ENCODE data around the gene IL17RB. TPM values are rescaled to one million over a fixed set of nuclear protein-coding genes. Genes with fewer than 3 reads are reported as not detected.

Gene IL17RB
- total RNA-seq, 1 donor from 2014 or later, result 12.4 TPM

GRCh38 chr3:53835257-53835656, 11.1 kb upstream of the IL17RB start:
- DNase-seq (no peak), ATAC-seq (no peak)
- TF ChIP-seq CTCF (IDR thresholded peaks at IDR 0.05), result no peak
- H3K27ac ChIP-seq, result no peak overlapping the region
- H3K9me3 ChIP-seq, result no peaks in the 10 kb centered on the region
- H3K4me3 ChIP-seq, result no peak overlapping the region
- intact Hi-C loops (cut with DNase I), result no loop called here
- no peaks in the 10 kb centered on the region for H3K27me3 ChIP-seq
- H3K4me1 ChIP-seq, result no peaks in the 10 kb centered on the region
- H3K36me3 ChIP-seq, result no peaks in the 10 kb centered on the region

- Histone ChIP-seq H3K4me1 (no peaks in the 10 kb centered on the region), H3K36me3 (no peaks in the 10 kb centered on the region), H3K27ac (no peak overlapping the region), H3K9me3 (no peaks in the 10 kb centered on the region), H3K27me3 (no peaks in the 10 kb centered on the region), H3K4me3 (no peak overlapping the region)
- ATAC-seq (no peak), DNase-seq (no peak)
- intact Hi-C loops (cut with DNase I), result no loop called here
- TF ChIP-seq CTCF (IDR thresholded peaks at IDR 0.05), result no peak
These were observed 10.1 kb upstream of the IL17RB start for GRCh38 chr3:53836084-53836872.

GRCh38 chr3:53837331-53837730, 9.0 kb upstream of the IL17RB start:
- no peak for TF ChIP-seq CTCF (IDR thresholded peaks at IDR 0.05)
- H3K9me3 ChIP-seq, result no peaks in the 10 kb centered on the region
- intact Hi-C loops (cut with DNase I), result no loop called here
- peak; percentile 88 for DNase-seq
- H3K27me3 ChIP-seq, result no peaks in the 10 kb centered on the region
- no peak overlapping the region for H3K4me3 ChIP-seq
- no peaks in the 10 kb centered on the region for H3K4me1 ChIP-seq
- no peak overlapping the region for H3K27ac ChIP-seq
- peak; percentile 86 for ATAC-seq
- no peaks in the 10 kb centered on the region for H3K36me3 ChIP-seq

- Histone ChIP-seq H3K27ac (no peak overlapping the region), H3K4me3 (no peak overlapping the region), H3K9me3 (no peaks in the 10 kb centered on the region), H3K36me3 (no peaks in the 10 kb centered on the region), H3K27me3 (no peaks in the 10 kb centered on the region), H3K4me1 (peaks cover 20% of the 10 kb centered on the region)
- no peak for TF ChIP-seq CTCF (IDR thresholded peaks at IDR 0.05)
- DNase-seq (no peak), ATAC-seq (no peak)
- intact Hi-C loops (cut with DNase I), result no loop called here
These were observed 5.1 kb upstream of the IL17RB start for GRCh38 chr3:53841296-53841695.

GRCh38 chr3:53842436-53843194, 3.8 kb upstream of the IL17RB start:
- Histone ChIP-seq H3K4me3 (no peak overlapping the region), H3K27me3 (no peaks in the 10 kb centered on the region), H3K4me1 (peaks cover 20% of the 10 kb centered on the region), H3K9me3 (no peaks in the 10 kb centered on the region), H3K36me3 (no peaks in the 10 kb centered on the region), H3K27ac (no peak overlapping the region)
- no peak for TF ChIP-seq CTCF (IDR thresholded peaks at IDR 0.05)
- DNase-seq (no peak), ATAC-seq (no peak)
- intact Hi-C loops (cut with DNase I), result no loop called here
